OCI-LY7 (cell line): ENCODE measurements around the gene RPL37.

Source experiments
- EZH2phosphoT487 ChIP-seq: fragments of 200-600 bp; sonication (generic); IDR thresholded peaks from 2 replicates; pipeline ENCODE4 v1.6.1; 2018; ENCODE audit warnings: low read depth, borderline replicate concordance, mild to moderate bottlenecking, mixed run types, antibody characterized with exemption, low read length, moderate library complexity, mixed read lengths
- TF ChIP-seq, protein P1 (sequence below): fragments of 200-600 bp; sonication (generic); conservative IDR thresholded peaks from 2 replicates; pipeline ENCODE4 v1.5.1; 2014; ENCODE audit warnings: mild to moderate bottlenecking, antibody characterized with exemption, low read length, moderate library complexity, mixed read lengths

DNA sequence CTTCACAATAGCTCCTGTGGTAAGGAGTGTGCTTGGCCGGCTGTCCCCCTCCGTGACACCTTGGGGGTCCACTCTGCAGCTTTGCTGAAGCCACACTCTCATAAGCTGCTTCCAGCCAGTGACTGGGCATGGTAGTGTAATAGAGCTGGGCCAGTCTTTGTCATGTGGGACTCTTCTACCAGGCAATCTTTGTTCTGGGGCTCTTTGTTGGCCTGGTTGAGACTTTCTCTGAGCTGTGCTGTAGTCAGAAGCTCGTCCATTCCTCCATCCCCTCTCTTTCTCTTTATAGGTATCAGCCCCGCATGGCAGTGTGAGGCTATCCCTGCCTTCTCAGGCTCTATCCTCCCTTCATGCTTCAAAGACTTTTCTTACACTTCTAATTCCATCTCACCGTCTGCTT is 31.8 kb upstream of the RPL37 start:
- TF ChIP-seq EZH2phosphoT487, result no peak
- TF ChIP-seq, protein P1, sequence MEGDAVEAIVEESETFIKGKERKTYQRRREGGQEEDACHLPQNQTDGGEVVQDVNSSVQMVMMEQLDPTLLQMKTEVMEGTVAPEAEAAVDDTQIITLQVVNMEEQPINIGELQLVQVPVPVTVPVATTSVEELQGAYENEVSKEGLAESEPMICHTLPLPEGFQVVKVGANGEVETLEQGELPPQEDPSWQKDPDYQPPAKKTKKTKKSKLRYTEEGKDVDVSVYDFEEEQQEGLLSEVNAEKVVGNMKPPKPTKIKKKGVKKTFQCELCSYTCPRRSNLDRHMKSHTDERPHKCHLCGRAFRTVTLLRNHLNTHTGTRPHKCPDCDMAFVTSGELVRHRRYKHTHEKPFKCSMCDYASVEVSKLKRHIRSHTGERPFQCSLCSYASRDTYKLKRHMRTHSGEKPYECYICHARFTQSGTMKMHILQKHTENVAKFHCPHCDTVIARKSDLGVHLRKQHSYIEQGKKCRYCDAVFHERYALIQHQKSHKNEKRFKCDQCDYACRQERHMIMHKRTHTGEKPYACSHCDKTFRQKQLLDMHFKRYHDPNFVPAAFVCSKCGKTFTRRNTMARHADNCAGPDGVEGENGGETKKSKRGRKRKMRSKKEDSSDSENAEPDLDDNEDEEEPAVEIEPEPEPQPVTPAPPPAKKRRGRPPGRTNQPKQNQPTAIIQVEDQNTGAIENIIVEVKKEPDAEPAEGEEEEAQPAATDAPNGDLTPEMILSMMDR, result no peak
